ENCODE data around the gene PPIB.

DNA sequence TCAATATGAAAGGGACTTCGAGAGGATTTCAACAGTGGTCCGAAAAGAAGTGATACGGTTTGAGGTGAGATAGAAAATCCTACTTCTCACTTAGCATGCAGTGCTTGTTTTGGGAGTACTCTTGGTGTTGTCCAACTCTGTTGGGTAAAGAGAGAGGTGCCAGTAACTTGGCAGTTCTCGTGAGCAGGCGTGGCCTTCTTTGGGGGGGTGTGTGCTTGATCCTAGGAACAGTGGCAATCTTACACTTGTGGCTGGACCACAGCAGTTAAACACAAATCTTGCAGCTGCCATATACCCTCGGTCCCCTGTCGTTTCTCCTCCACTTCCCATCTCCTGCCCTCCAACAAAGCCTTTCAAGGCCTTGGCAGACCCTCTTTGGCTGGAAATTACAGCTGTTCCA lies 26.5 kb downstream of the PPIB start:
- no peak for TF ChIP-seq POLR2A (IDR thresholded peaks at IDR 0.05)
- TF ChIP-seq, protein P1, sequence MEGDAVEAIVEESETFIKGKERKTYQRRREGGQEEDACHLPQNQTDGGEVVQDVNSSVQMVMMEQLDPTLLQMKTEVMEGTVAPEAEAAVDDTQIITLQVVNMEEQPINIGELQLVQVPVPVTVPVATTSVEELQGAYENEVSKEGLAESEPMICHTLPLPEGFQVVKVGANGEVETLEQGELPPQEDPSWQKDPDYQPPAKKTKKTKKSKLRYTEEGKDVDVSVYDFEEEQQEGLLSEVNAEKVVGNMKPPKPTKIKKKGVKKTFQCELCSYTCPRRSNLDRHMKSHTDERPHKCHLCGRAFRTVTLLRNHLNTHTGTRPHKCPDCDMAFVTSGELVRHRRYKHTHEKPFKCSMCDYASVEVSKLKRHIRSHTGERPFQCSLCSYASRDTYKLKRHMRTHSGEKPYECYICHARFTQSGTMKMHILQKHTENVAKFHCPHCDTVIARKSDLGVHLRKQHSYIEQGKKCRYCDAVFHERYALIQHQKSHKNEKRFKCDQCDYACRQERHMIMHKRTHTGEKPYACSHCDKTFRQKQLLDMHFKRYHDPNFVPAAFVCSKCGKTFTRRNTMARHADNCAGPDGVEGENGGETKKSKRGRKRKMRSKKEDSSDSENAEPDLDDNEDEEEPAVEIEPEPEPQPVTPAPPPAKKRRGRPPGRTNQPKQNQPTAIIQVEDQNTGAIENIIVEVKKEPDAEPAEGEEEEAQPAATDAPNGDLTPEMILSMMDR (IDR thresholded peaks at IDR 0.05): no peak
